Fibroblast of lung (primary cell): ENCODE results near the gene ZFYVE28. TPM values are rescaled to one million over a fixed set of nuclear protein-coding genes. Genes with fewer than 3 reads are reported as not detected.

ENCODE experiments used
- DNase-seq, 2 donors: peaks; one replicate each; pipeline versions ENCODE4 v3.0.0 to v3.0.0-alpha.2; 2010; ENCODE audit warnings: low read depth in 2 of 2
- H2AFZ ChIP-seq: 2 replicates; pipeline ENCODE4 v1.5.1; 2012; ENCODE audit warnings: low read length, control low read depth, inconsistent platforms
- H3K27ac ChIP-seq: 2 replicates; pipeline ENCODE4 v1.5.1; 2011; ENCODE audit warnings: low read length, control low read depth; ENCODE audit not compliant: insufficient read depth
- H3K27me3 ChIP-seq: 2 replicates; pipeline ENCODE4 v1.5.1; 2011; ENCODE audit warnings: mild to moderate bottlenecking, low read length; ENCODE audit not compliant: control insufficient read depth, insufficient read depth
- H3K36me3 ChIP-seq: 2 replicates; pipeline ENCODE4 v1.5.1; 2011; ENCODE audit warnings: low read length; ENCODE audit not compliant: control insufficient read depth, insufficient read depth
- H3K4me1 ChIP-seq: 2 replicates; pipeline ENCODE4 v1.5.1; 2011; ENCODE audit warnings: low read length; ENCODE audit not compliant: control insufficient read depth, insufficient read depth; ENCODE audit errors: extremely low read depth
- H3K4me2 ChIP-seq: 2 replicates; pipeline ENCODE4 v1.5.1; 2011; ENCODE audit warnings: low read length, control low read depth; ENCODE audit not compliant: insufficient read depth; ENCODE audit errors: extremely low read depth
- H3K4me3 ChIP-seq, 4 experiments: fragments of 200-600 bp in 1 of 4; sonication (generic) in 1 of 4; replicated peaks in 1 of 4; 2 replicates each; pipeline ENCODE4 v1.5.1; 2011 to 2016; ENCODE audit warnings: low read length in 4 of 4, low read depth in 3 of 4, mild to moderate bottlenecking in 3 of 4, control low read depth in 2 of 4, inconsistent platforms in 1 of 4, mixed read lengths in 1 of 4; ENCODE audit not compliant: insufficient read depth in 1 of 4; ENCODE audit errors: control extremely low read depth in 1 of 4
- H3K79me2 ChIP-seq: 2 replicates; pipeline ENCODE4 v1.5.1; 2012; ENCODE audit warnings: mild to moderate bottlenecking, low read length, inconsistent platforms; ENCODE audit not compliant: control insufficient read depth, insufficient read depth
- H3K9ac ChIP-seq: 2 replicates; pipeline ENCODE4 v1.5.1; 2011; ENCODE audit warnings: mild to moderate bottlenecking, low read length, control low read depth; ENCODE audit not compliant: insufficient read depth
- H3K9me3 ChIP-seq: 2 replicates; pipeline ENCODE4 v1.5.1; 2012; ENCODE audit warnings: low read depth, low read length; ENCODE audit not compliant: control insufficient read depth, insufficient read depth
- H4K20me1 ChIP-seq: 2 replicates; pipeline ENCODE4 v1.5.1; 2011; ENCODE audit warnings: low read length; ENCODE audit not compliant: control insufficient read depth, insufficient read depth; ENCODE audit errors: extremely low read depth
- EZH2 ChIP-seq: IDR thresholded peaks from 2 replicates; pipeline ENCODE4 v1.5.1; 2012; ENCODE audit warnings: low read length, control low read depth, mild to moderate bottlenecking; ENCODE audit errors: missing control alignments
- polyA plus RNA-seq, 2 donors: library from polyadenylated mRNA; depleted of rRNA in 1 of 2; stranded (reverse) in 1 of 2; unstranded in 1 of 2; fragments of >200 nt; gene quantifications; 2 replicates each; pipeline ENCODE4 v1.2.1, GENCODE V29; 2011 to 2012; ENCODE audit warnings: missing spikeins in 1 of 2
- total RNA-seq: library from RNA; depleted of rRNA; stranded (reverse); fragments of >200 nt; gene quantifications from 2 replicates; pipeline ENCODE4 v1.2.1, GENCODE V29; 2014
- TF ChIP-seq, protein P1 (sequence below), 2 donors: IDR thresholded peaks in 1 of 2; conservative IDR thresholded peaks in 1 of 2; 1 replicate in 1 of 2; 2 replicates in 1 of 2; pipeline ENCODE4 v1.5.1; 2011 to 2012; ENCODE audit warnings: low read length in 2 of 2, control low read depth in 1 of 2, inconsistent platforms in 1 of 2, low read depth in 1 of 2, mild to moderate bottlenecking in 1 of 2

Gene ZFYVE28
- total and polyA plus RNA-seq, 2 donors (not counting 1 experiment from before 2014, with no cell fraction given): 2.4 to 11.6 TPM

DNA sequence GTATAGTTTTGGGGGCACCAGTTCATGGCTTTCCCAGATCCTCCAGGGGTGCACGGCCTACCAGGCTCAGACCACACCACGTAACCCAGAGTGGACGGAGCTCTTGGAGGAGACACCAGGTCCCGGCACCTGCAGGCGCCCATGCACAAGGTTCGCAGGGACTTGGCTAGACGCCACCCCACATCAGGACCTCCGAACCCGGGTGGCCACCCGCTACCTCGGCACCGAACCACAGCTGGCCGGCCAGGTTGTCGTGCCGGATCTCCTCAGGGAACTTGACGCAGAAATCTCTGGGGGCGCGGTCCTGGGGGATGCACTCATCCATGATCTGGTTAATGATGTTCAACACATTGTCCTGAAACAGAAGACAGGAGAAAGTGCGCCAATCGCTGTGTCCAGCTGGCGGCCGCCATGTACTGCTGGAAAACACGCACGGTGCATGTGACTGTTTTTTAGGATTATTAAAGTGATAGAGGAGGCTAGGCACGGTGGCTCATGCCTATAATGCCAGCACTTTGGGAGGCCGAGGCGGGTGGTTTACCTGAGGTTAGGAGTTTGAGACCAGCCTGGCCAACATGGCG is 77.1 kb downstream of the ZFYVE28 start:
- no peaks in the 10 kb centered on the region for H3K9me3 ChIP-seq
- H3K9ac ChIP-seq: no peak overlapping the region
- TF ChIP-seq EZH2: no peak
- TF ChIP-seq, protein P1, sequence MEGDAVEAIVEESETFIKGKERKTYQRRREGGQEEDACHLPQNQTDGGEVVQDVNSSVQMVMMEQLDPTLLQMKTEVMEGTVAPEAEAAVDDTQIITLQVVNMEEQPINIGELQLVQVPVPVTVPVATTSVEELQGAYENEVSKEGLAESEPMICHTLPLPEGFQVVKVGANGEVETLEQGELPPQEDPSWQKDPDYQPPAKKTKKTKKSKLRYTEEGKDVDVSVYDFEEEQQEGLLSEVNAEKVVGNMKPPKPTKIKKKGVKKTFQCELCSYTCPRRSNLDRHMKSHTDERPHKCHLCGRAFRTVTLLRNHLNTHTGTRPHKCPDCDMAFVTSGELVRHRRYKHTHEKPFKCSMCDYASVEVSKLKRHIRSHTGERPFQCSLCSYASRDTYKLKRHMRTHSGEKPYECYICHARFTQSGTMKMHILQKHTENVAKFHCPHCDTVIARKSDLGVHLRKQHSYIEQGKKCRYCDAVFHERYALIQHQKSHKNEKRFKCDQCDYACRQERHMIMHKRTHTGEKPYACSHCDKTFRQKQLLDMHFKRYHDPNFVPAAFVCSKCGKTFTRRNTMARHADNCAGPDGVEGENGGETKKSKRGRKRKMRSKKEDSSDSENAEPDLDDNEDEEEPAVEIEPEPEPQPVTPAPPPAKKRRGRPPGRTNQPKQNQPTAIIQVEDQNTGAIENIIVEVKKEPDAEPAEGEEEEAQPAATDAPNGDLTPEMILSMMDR (conservative IDR thresholded peaks at IDR 0.05 in 1 of 2, IDR thresholded peaks at IDR 0.05 in 1 of 2; ENCODE audit: low read depth in 1 of 2, low read length in 2 of 2): no peak

DNA sequence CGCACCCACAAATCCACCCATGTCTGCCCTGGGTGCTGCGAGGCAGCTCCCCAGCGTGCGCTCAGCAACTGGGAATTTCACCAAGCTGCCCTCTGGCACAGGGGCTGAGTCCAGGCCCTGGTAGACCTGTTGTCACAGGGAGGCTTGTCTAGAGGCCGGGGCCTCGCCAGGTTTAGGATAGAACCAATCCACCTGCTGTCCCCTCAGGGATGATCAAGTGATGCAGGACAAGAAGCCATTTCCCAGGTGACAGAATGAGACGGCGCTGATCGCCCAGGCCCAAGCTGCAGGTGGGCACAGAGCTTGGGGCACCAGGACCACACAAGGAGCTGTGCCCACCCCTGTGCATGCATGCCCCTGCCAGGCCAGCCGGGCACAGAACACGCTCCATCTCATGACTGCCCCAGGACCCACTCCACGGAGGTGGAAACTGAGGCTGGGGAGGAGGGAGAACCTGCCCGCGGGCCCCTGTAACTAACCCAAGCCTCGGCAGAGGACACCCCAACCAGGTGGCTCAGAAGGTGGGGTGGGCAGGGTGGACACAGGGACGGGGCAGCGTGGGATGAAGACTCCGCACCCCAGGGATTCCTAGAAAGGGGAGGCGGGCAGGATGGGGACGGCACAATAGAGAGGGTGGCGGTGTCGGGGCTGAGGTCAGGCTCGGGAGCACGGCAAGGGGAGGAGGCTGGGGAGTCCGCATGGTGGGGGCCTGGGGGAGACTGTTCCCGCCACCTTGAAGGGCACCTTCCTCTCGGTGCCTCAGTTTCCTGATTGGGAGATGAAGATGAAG is 78.0 kb downstream of the ZFYVE28 start:
- Histone ChIP-seq H3K4me2 (no peak overlapping the region), H3K27me3 (no peaks in the 10 kb centered on the region), H3K79me2 (no peaks in the 10 kb centered on the region)

More for the DNA sequence above, 77.1 kb downstream of the ZFYVE28 start:
- no peak overlapping the region for H3K4me3 ChIP-seq
- no peaks in the 10 kb centered on the region for H3K27me3 ChIP-seq
- no peak overlapping the region for H3K4me2 ChIP-seq
- H4K20me1 ChIP-seq: no peaks in the 10 kb centered on the region
- no peaks in the 10 kb centered on the region for H3K36me3 ChIP-seq
- no peaks in the 10 kb centered on the region for H3K79me2 ChIP-seq
- H3K27ac ChIP-seq: no peak overlapping the region
- DNase-seq: no peak
- no peaks in the 10 kb centered on the region for H3K4me1 ChIP-seq
- H2AFZ ChIP-seq: no peak overlapping the region

More for the DNA sequence above, 78.0 kb downstream of the ZFYVE28 start:
- no peak overlapping the region for H3K9ac ChIP-seq
- no peak for DNase-seq
- no peak overlapping the region for H2AFZ ChIP-seq
- H3K27ac ChIP-seq: no peak overlapping the region
- H3K4me3 ChIP-seq: no peak overlapping the region
- no peaks in the 10 kb centered on the region for H4K20me1 ChIP-seq
- no peaks in the 10 kb centered on the region for H3K4me1 ChIP-seq
- TF ChIP-seq EZH2: no peak
- TF ChIP-seq, protein P1 (conservative IDR thresholded peaks at IDR 0.05 in 1 of 2, IDR thresholded peaks at IDR 0.05 in 1 of 2; ENCODE audit: low read depth in 1 of 2, low read length in 2 of 2): no peak
- no peaks in the 10 kb centered on the region for H3K9me3 ChIP-seq
- no peaks in the 10 kb centered on the region for H3K36me3 ChIP-seq
